ENCODE results near the gene ZNF460. TPM values are rescaled to one million over a fixed set of nuclear protein-coding genes. Genes with fewer than 3 reads are reported as not detected.

The ZNF460 gene
- total RNA-seq, 1 experiment from 2014 or later = 68.2 TPM

DNA sequence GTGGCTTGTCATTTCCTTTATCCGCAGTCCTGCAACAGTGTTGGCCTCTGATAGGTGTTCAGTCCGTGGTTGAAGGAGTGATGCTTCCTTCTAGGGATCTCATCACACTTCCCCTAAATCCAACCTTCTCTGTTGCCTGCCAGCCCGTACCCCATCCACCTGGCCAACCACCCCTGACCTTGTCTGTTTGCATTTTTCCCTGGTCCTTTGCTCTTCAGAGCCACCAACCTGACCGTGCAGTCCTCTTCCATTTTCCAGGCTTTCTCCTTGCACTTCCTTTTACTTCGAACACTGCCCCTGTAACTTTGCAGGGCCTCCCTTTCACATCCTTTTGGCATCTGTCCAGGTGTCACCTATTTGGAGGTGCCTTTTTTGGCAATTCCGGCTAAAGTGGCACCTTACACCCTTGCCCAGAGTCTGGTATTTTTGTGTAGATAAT, 696 bp downstream of the ZNF460 start:
- peak; percentile 56 for DNase-seq
- Mint-ChIP-seq H3K27ac (ENCODE audit: unreplicated experiment) (no peak overlapping the region), H3K36me3 (ENCODE audit: insufficient read depth, unreplicated experiment) (peaks cover 11% of the 10 kb centered on the region)

DNA sequence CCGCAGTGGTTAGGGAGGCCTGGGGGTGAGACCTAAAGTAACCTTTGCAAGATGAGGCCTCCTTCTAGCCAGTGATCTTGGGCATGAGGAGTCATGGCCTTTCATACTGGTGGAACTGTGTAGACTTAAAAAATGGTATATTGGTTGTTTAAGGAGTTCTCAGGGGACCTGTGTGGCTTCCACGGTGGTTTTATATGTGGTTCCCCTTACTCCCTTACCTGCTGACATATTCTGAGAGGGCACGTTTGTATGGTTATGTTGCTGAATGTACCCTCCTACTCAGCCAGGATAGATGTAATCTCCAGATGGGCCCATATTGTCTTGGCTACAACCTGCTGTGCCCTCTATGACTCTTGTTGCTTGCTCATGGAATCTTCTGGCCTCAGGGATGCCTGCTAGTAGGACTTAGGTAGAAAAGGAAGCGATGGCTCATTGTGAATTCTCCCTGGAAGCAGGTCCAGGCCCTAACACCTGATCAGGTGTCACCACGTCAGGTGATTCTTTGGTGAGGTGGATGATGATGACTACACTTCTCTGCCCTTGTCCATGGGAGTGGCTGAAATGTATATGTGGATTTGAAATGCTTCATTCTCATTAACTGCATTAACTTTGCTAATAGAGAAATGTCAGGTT, 1.8 kb downstream of the ZNF460 start:
- Mint-ChIP-seq H3K27ac (ENCODE audit: unreplicated experiment) (no peak overlapping the region), H3K4me1 (ENCODE audit: low read depth, unreplicated experiment) (peaks cover 12% of the 10 kb centered on the region), H3K36me3 (ENCODE audit: insufficient read depth, unreplicated experiment) (peaks cover 8% of the 10 kb centered on the region), H3K27me3 (ENCODE audit: unreplicated experiment) (no peaks in the 10 kb centered on the region), H3K4me3 (ENCODE audit: low read depth, unreplicated experiment) (no peak overlapping the region), H3K9me3 (ENCODE audit: low read depth, unreplicated experiment) (peaks cover 11% of the 10 kb centered on the region)
- no TSS peak for BruUV-seq (replicated peaks)
- no peak for DNase-seq
- intact Hi-C loops (cut with micrococcal nuclease; ENCODE audit: unreplicated experiment) = no loop called here
- TF ChIP-seq, protein P1, sequence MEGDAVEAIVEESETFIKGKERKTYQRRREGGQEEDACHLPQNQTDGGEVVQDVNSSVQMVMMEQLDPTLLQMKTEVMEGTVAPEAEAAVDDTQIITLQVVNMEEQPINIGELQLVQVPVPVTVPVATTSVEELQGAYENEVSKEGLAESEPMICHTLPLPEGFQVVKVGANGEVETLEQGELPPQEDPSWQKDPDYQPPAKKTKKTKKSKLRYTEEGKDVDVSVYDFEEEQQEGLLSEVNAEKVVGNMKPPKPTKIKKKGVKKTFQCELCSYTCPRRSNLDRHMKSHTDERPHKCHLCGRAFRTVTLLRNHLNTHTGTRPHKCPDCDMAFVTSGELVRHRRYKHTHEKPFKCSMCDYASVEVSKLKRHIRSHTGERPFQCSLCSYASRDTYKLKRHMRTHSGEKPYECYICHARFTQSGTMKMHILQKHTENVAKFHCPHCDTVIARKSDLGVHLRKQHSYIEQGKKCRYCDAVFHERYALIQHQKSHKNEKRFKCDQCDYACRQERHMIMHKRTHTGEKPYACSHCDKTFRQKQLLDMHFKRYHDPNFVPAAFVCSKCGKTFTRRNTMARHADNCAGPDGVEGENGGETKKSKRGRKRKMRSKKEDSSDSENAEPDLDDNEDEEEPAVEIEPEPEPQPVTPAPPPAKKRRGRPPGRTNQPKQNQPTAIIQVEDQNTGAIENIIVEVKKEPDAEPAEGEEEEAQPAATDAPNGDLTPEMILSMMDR (IDR thresholded peaks at IDR 0.05; ENCODE audit: unreplicated experiment) = no peak
- CTCF ChIA-PET = no interaction called here

More for the DNA sequence above, 696 bp downstream of the ZNF460 start:
- H3K4me3 Mint-ChIP-seq (ENCODE audit: low read depth, unreplicated experiment) = no peak overlapping the region
- BruUV-seq (replicated peaks) = no TSS peak
- peaks cover 12% of the 10 kb centered on the region for H3K4me1 Mint-ChIP-seq (ENCODE audit: low read depth, unreplicated experiment)
- intact Hi-C loops (cut with micrococcal nuclease; ENCODE audit: unreplicated experiment) = loop anchor here (2.0 kb wide), 1 partner anchor 40 kb away; the partner anchor contains the start of gene ZNF805
- TF ChIP-seq, protein P1 (IDR thresholded peaks at IDR 0.05; ENCODE audit: unreplicated experiment) = no peak
- H3K27me3 Mint-ChIP-seq (ENCODE audit: unreplicated experiment) = no peaks in the 10 kb centered on the region
- CTCF ChIA-PET = no interaction called here
- H3K9me3 Mint-ChIP-seq (ENCODE audit: low read depth, unreplicated experiment) = peaks cover 9% of the 10 kb centered on the region

DNA sequence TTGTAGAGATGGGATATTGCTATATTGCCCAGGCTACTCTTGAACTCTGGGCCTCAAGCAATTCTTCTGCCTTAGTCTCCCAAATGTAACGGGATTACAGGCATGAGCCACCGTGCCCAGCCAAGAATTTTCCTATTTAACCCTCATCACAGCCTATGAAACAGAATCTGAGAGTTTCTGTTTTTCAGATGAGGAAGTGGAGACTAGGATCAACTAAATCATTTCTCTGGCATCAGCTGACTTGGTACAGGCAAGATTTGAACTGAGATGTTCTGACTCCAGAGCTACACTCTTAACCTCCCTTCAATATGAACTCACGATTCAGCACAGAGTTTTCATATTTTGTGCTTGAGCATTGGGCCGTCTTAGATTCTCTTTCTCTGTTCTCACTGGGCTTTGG, 8.1 kb downstream of the ZNF460 start:
- Mint-ChIP-seq H3K27me3 (ENCODE audit: unreplicated experiment) (no peaks in the 10 kb centered on the region), H3K9me3 (ENCODE audit: low read depth, unreplicated experiment) (peaks cover 35% of the 10 kb centered on the region), H3K4me1 (ENCODE audit: low read depth, unreplicated experiment) (no peaks in the 10 kb centered on the region), H3K4me3 (ENCODE audit: low read depth, unreplicated experiment) (no peak overlapping the region), H3K36me3 (ENCODE audit: insufficient read depth, unreplicated experiment) (peaks cover 33% of the 10 kb centered on the region), H3K27ac (ENCODE audit: unreplicated experiment) (no peak overlapping the region)
- CTCF ChIA-PET = no interaction called here
- TF ChIP-seq, protein P1 (IDR thresholded peaks at IDR 0.05; ENCODE audit: unreplicated experiment) = no peak
- DNase-seq = no peak
- intact Hi-C loops (cut with micrococcal nuclease; ENCODE audit: unreplicated experiment) = no loop called here
- no TSS peak for BruUV-seq (replicated peaks)

DNA sequence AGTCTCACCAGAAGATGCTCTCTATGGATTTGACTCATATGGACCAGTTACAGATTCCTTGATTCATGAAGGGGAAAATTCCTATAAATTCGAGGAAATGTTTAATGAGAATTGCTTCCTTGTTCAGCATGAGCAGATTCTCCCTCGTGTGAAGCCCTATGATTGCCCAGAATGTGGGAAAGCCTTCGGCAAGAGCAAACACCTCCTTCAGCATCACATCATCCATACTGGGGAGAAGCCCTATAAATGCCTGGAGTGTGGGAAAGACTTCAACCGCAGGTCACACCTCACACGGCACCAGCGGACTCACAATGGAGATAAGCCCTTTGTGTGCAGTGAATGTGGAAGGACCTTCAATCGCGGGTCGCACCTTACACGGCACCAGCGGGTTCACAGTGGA, 10.7 kb downstream of the ZNF460 start:
- CTCF ChIA-PET = no interaction called here
- H3K4me3 Mint-ChIP-seq (ENCODE audit: low read depth, unreplicated experiment) = no peak overlapping the region
- H3K27ac Mint-ChIP-seq (ENCODE audit: unreplicated experiment) = no peak overlapping the region
- TF ChIP-seq, protein P1 (IDR thresholded peaks at IDR 0.05; ENCODE audit: unreplicated experiment) = no peak
- H3K36me3 Mint-ChIP-seq (ENCODE audit: insufficient read depth, unreplicated experiment) = peaks cover 59% of the 10 kb centered on the region
- intact Hi-C loops (cut with micrococcal nuclease; ENCODE audit: unreplicated experiment) = no loop called here
- no peaks in the 10 kb centered on the region for H3K27me3 Mint-ChIP-seq (ENCODE audit: unreplicated experiment)
- peaks cover 36% of the 10 kb centered on the region for H3K9me3 Mint-ChIP-seq (ENCODE audit: low read depth, unreplicated experiment)
- DNase-seq = no peak
- BruUV-seq (replicated peaks) = no TSS peak
- H3K4me1 Mint-ChIP-seq (ENCODE audit: low read depth, unreplicated experiment) = no peaks in the 10 kb centered on the region
